ENCODE results near the gene NHERF1. TPM values are rescaled to one million over a fixed set of nuclear protein-coding genes. Genes with fewer than 3 reads are reported as not detected.
A peak's percentile ranks its signal among the peaks of the same experiment; 100 is the strongest.

The NHERF1 gene
- total and polyA plus RNA-seq, 2 of the 13 experiments (the other 11 are each of a cell fraction or from before 2014, with no cell fraction given), result 169 to 269 TPM

DNA sequence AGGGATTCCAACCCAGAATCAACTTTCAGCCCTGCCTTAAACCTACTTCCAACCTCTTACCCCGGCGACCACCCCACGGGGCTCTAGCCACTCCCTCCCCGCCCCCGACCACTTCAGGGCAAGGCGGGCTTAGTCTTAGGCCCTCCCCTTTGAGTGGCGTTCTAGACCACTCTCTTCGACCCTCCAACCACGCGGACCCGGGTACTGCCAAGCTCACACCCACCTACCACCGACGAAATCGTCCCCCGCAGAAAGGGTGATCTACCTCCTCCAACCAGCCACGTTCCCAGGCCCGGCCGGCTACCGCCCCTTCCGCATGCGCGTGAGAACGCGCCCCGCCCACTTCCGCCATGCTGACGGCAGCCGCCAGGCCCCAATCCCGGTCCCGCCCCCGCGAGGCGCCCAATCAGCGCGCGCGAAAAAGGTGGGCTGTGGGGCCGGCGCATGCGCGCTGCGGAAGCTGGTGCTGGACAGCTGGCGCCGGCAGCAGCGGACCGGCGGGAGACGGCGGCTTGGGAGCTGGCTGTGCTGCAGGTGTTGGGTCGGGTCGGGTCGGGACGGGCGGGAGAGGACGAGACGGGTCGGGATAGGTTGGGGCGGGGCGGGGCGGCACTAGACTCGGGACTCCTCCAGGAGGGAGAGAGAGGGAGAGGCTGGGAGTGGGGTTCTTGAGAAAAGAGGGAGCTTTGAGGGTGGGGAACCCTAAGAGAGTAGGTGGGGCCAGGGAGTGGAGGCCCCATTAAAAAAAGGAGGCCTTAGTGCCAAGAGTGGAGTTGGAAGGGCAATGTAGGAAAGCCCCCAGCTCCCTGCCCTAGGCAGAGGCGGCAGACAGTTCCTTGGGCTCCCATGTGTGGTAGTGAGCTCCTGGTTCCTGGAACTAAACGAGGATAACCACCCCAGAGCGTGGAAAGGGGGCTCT lies 27.9 kb downstream of the NHERF1 start, which contains the start of gene NAT9 (continued):
- TF ChIP-seq, protein P1, sequence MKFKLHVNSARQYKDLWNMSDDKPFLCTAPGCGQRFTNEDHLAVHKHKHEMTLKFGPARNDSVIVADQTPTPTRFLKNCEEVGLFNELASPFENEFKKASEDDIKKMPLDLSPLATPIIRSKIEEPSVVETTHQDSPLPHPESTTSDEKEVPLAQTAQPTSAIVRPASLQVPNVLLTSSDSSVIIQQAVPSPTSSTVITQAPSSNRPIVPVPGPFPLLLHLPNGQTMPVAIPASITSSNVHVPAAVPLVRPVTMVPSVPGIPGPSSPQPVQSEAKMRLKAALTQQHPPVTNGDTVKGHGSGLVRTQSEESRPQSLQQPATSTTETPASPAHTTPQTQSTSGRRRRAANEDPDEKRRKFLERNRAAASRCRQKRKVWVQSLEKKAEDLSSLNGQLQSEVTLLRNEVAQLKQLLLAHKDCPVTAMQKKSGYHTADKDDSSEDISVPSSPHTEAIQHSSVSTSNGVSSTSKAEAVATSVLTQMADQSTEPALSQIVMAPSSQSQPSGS (CRISPR knock-in tag; IDR thresholded peaks at IDR 0.05), result peak; percentile 64
- no peak for TF ChIP-seq ZNF7 (CRISPR knock-in tag; IDR thresholded peaks at IDR 0.05)
- TF ChIP-seq, protein P2, sequence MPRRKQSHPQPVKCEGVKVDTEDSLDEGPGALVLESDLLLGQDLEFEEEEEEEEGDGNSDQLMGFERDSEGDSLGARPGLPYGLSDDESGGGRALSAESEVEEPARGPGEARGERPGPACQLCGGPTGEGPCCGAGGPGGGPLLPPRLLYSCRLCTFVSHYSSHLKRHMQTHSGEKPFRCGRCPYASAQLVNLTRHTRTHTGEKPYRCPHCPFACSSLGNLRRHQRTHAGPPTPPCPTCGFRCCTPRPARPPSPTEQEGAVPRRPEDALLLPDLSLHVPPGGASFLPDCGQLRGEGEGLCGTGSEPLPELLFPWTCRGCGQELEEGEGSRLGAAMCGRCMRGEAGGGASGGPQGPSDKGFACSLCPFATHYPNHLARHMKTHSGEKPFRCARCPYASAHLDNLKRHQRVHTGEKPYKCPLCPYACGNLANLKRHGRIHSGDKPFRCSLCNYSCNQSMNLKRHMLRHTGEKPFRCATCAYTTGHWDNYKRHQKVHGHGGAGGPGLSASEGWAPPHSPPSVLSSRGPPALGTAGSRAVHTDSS (CRISPR knock-in tag; conservative IDR thresholded peaks at IDR 0.05), result no peak
- peak; percentile 82; the same call in 1 of the 2 replicates for TF ChIP-seq ZNF331 (CRISPR knock-in tag; IDR thresholded peaks at IDR 0.05)
- TF ChIP-seq, protein P3, sequence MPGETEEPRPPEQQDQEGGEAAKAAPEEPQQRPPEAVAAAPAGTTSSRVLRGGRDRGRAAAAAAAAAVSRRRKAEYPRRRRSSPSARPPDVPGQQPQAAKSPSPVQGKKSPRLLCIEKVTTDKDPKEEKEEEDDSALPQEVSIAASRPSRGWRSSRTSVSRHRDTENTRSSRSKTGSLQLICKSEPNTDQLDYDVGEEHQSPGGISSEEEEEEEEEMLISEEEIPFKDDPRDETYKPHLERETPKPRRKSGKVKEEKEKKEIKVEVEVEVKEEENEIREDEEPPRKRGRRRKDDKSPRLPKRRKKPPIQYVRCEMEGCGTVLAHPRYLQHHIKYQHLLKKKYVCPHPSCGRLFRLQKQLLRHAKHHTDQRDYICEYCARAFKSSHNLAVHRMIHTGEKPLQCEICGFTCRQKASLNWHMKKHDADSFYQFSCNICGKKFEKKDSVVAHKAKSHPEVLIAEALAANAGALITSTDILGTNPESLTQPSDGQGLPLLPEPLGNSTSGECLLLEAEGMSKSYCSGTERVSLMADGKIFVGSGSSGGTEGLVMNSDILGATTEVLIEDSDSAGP (CRISPR knock-in tag; IDR thresholded peaks at IDR 0.05; ENCODE audit: borderline replicate concordance), result peak; percentile 65; the same call in 1 of the 2 replicates
- peak; percentile 68 for TF ChIP-seq MIXL1 (CRISPR knock-in tag; IDR thresholded peaks at IDR 0.05)
- peak; percentile 63 for TF ChIP-seq SRSF1 (optimal IDR thresholded peaks at IDR 0.05; ENCODE audit: low read depth, low read length)
- TF ChIP-seq ZNF333 (CRISPR knock-in tag; IDR thresholded peaks at IDR 0.05; ENCODE audit: borderline replicate concordance), result 0 out of 2 replicates have a peak, but pooled peaks have one; percentile 39
- peak; percentile 50 for TF ChIP-seq RXRA (CRISPR knock-in tag; IDR thresholded peaks at IDR 0.05)
- TF ChIP-seq, protein P4, sequence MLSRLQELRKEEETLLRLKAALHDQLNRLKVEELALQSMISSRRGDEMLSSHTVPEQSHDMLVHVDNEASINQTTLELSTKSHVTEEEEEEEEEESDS (CRISPR knock-in tag; IDR thresholded peaks at IDR 0.05; ENCODE audit: borderline replicate concordance), result no peak
- no peak for TF ChIP-seq U2AF2 (IDR thresholded peaks at IDR 0.05; ENCODE audit: low read depth, low read length)
- peak; percentile 38 for TF ChIP-seq NFKBIZ (CRISPR knock-in tag; IDR thresholded peaks at IDR 0.05)
- TF ChIP-seq ZNF816 (CRISPR knock-in tag; IDR thresholded peaks at IDR 0.05; ENCODE audit: borderline replicate concordance), result no peak
- peak; percentile 38; the same call in 1 of the 2 replicates for TF ChIP-seq NCOR1 (IDR thresholded peaks at IDR 0.05; ENCODE audit: borderline replicate concordance, low read length)
- TF ChIP-seq ZNF383 (CRISPR knock-in tag; IDR thresholded peaks at IDR 0.05; ENCODE audit: borderline replicate concordance), result no peak; the same call in 1 of the 2 replicates
- TF ChIP-seq, protein P5, sequence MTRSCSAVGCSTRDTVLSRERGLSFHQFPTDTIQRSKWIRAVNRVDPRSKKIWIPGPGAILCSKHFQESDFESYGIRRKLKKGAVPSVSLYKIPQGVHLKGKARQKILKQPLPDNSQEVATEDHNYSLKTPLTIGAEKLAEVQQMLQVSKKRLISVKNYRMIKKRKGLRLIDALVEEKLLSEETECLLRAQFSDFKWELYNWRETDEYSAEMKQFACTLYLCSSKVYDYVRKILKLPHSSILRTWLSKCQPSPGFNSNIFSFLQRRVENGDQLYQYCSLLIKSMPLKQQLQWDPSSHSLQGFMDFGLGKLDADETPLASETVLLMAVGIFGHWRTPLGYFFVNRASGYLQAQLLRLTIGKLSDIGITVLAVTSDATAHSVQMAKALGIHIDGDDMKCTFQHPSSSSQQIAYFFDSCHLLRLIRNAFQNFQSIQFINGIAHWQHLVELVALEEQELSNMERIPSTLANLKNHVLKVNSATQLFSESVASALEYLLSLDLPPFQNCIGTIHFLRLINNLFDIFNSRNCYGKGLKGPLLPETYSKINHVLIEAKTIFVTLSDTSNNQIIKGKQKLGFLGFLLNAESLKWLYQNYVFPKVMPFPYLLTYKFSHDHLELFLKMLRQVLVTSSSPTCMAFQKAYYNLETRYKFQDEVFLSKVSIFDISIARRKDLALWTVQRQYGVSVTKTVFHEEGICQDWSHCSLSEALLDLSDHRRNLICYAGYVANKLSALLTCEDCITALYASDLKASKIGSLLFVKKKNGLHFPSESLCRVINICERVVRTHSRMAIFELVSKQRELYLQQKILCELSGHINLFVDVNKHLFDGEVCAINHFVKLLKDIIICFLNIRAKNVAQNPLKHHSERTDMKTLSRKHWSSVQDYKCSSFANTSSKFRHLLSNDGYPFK (CRISPR knock-in tag; IDR thresholded peaks at IDR 0.05; ENCODE audit: borderline replicate concordance), result peak; percentile 72; the same call in 1 of the 2 replicates
- no peak for TF ChIP-seq RFX1 (IDR thresholded peaks at IDR 0.05)
